SK-N-SH treated with all-trans-retinoic acid at 6 μM for 48 hours (cell line): ENCODE data around the gene PPP1R15B.

Experiments used
- ATAC-seq: fragments of 200-7000 bp; cut with Tn5 transposase; 3 replicates; pipeline ENCODE4 v1.9.1; 2020; ENCODE audit warnings: mild to moderate bottlenecking, moderate library complexity
- ARNTL ChIP-seq: fragments of 450-650 bp; formaldehyde crosslinking; IDR thresholded peaks from 2 replicates; pipeline ENCODE4 v1.5.0; 2020; ENCODE audit warnings: low read depth, mild to moderate bottlenecking, moderate library complexity, borderline replicate concordance
- CSDC2 ChIP-seq: fragments of 250-450 bp; sonication (Bioruptor Pico); IDR thresholded peaks from 2 replicates; pipeline ENCODE4 v1.5.0; 2020; ENCODE audit warnings: mild to moderate bottlenecking, moderate library complexity
- ESRRG ChIP-seq: fragments of 250-450 bp; sonication (Bioruptor Pico); IDR thresholded peaks from 2 replicates; pipeline ENCODE4 v1.6.1; 2021; ENCODE audit warnings: mild to moderate bottlenecking
- GLIS3 ChIP-seq: fragments of 250-450 bp; sonication (Bioruptor Pico); IDR thresholded peaks from 2 replicates; pipeline ENCODE4 v1.5.0; 2020; ENCODE audit warnings: mild to moderate bottlenecking, moderate library complexity
- ISL1 ChIP-seq: fragments of 250-450 bp; sonication (Bioruptor Pico); IDR thresholded peaks from 2 replicates; pipeline ENCODE4 v2.1.2; 2022; ENCODE audit warnings: mild to moderate bottlenecking, moderate library complexity
- OSR1 ChIP-seq: fragments of 250-450 bp; sonication (Bioruptor Pico); IDR thresholded peaks from 2 replicates; pipeline ENCODE4 v1.8.0; 2022; ENCODE audit warnings: moderate library complexity, mild to moderate bottlenecking, inconsistent platforms
- PPARA ChIP-seq: fragments of 250-450 bp; sonication (Bioruptor Pico); IDR thresholded peaks from 2 replicates; pipeline ENCODE4 v1.5.0; 2020; ENCODE audit warnings: mild to moderate bottlenecking, borderline replicate concordance
- RARB ChIP-seq: fragments of 250-450 bp; sonication (Bioruptor Pico); IDR thresholded peaks from 2 replicates; pipeline ENCODE4 v1.8.0; 2021; ENCODE audit warnings: mild to moderate bottlenecking, moderate library complexity
- TCF4 ChIP-seq: fragments of 250-450 bp; sonication (Bioruptor Pico); IDR thresholded peaks from 2 replicates; pipeline ENCODE4 v1.8.0; 2021; ENCODE audit warnings: mild to moderate bottlenecking, moderate library complexity, borderline replicate concordance
- TOX ChIP-seq: fragments of 250-450 bp; sonication (Bioruptor Pico); IDR thresholded peaks from 2 replicates; pipeline ENCODE4 v1.8.0; 2021; ENCODE audit warnings: mild to moderate bottlenecking, moderate library complexity, borderline replicate concordance
- ZC3H10 ChIP-seq: fragments of 250-450 bp; sonication (Bioruptor Pico); IDR thresholded peaks from 2 replicates; pipeline ENCODE4 v1.5.1; 2021; ENCODE audit warnings: mild to moderate bottlenecking, moderate library complexity
- ZFP3 ChIP-seq: fragments of 250-450 bp; sonication (Bioruptor Pico); IDR thresholded peaks from 2 replicates; pipeline ENCODE4 v1.5.0; 2020; ENCODE audit warnings: mild to moderate bottlenecking, moderate library complexity
- ZFP30 ChIP-seq: fragments of 450-650 bp; formaldehyde crosslinking; IDR thresholded peaks from 2 replicates; pipeline ENCODE4 v1.5.0; 2022; ENCODE audit warnings: mild to moderate bottlenecking, moderate library complexity
- ZNF565 ChIP-seq: fragments of 450-650 bp; formaldehyde crosslinking; conservative IDR thresholded peaks from 2 replicates; pipeline ENCODE4 v1.5.0; 2020; ENCODE audit warnings: low read depth, mild to moderate bottlenecking, moderate library complexity
- ZNF70 ChIP-seq: fragments of 450-650 bp; formaldehyde crosslinking; IDR thresholded peaks from 2 replicates; pipeline ENCODE4 v1.5.0; 2020; ENCODE audit warnings: mild to moderate bottlenecking, moderate library complexity
- ZNF8 ChIP-seq: fragments of 450-650 bp; formaldehyde crosslinking; IDR thresholded peaks from 2 replicates; pipeline ENCODE4 v1.5.0; 2020; ENCODE audit warnings: mild to moderate bottlenecking, moderate library complexity
- TF ChIP-seq, protein P1 (sequence below): fragments of 250-450 bp; sonication (Bioruptor Pico); IDR thresholded peaks from 2 replicates; pipeline ENCODE4 v1.8.0; 2021; ENCODE audit warnings: low read depth, mild to moderate bottlenecking, moderate library complexity, borderline replicate concordance
- TF ChIP-seq, protein P2 (sequence below): fragments of 250-450 bp; sonication (Bioruptor Pico); IDR thresholded peaks from 2 replicates; pipeline ENCODE4 v1.8.0; 2020; ENCODE audit warnings: mild to moderate bottlenecking, moderate library complexity, borderline replicate concordance
- TF ChIP-seq, protein P3 (sequence below): fragments of 250-450 bp; sonication (Bioruptor Pico); IDR thresholded peaks from 2 replicates; pipeline ENCODE4 v1.5.1; 2021; ENCODE audit warnings: mild to moderate bottlenecking, moderate library complexity
- TF ChIP-seq, protein P4 (sequence below): fragments of 250-450 bp; sonication (Bioruptor Pico); IDR thresholded peaks from 2 replicates; pipeline ENCODE4 v1.5.1; 2020; ENCODE audit warnings: low read depth, mild to moderate bottlenecking, moderate library complexity

Gene PPP1R15B

DNA sequence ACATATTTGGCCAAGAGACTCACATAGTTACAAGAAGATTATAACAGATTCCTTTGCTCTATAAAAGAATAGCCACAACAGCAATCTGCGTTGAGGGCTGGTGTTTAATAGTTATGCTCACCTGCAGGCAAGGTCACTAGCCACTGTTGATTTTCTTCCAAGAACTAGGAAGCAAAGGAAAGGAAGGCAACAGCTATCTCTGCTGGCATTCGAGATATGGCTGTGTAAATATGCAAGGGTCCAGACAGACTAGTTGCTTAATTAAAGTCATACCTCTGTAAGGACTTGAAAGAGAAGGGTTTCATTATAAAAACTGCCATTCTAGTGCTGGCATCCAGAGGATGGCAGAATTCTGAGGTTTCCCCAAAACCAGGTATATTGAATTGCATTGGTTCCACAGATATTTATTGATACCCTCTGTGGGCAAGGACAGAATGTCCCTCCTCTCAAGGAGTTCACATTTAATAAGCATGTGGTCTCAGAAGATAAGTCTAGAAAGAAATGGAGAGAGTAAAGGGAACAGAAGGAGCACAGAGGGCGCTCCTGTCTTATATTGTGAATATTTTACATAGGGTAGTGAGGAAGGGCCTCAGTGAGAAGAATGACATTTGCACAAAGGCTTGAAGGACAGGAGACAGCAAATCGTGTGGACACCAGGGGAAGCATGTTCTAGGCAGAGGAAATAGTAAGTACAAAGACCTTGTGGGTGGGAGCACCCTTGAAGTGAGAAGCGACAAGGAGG lies 28.3 kb downstream of the PPP1R15B start (continued):
- TF ChIP-seq ARNTL (CRISPR knock-in tag) (no peak), ISL1 (no peak), ESRRG (CRISPR knock-in tag) (no peak), ZNF565 (CRISPR knock-in tag) (no peak)
- TF ChIP-seq, protein P1, sequence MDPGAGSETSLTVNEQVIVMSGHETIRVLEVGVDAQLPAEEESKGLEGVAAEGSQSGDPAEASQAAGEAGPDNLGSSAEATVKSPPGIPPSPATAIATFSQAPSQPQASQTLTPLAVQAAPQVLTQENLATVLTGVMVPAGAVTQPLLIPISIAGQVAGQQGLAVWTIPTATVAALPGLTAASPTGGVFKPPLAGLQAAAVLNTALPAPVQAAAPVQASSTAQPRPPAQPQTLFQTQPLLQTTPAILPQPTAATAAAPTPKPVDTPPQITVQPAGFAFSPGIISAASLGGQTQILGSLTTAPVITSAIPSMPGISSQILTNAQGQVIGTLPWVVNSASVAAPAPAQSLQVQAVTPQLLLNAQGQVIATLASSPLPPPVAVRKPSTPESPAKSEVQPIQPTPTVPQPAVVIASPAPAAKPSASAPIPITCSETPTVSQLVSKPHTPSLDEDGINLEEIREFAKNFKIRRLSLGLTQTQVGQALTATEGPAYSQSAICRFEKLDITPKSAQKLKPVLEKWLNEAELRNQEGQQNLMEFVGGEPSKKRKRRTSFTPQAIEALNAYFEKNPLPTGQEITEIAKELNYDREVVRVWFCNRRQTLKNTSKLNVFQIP: no peak
- TF ChIP-seq, protein P2, sequence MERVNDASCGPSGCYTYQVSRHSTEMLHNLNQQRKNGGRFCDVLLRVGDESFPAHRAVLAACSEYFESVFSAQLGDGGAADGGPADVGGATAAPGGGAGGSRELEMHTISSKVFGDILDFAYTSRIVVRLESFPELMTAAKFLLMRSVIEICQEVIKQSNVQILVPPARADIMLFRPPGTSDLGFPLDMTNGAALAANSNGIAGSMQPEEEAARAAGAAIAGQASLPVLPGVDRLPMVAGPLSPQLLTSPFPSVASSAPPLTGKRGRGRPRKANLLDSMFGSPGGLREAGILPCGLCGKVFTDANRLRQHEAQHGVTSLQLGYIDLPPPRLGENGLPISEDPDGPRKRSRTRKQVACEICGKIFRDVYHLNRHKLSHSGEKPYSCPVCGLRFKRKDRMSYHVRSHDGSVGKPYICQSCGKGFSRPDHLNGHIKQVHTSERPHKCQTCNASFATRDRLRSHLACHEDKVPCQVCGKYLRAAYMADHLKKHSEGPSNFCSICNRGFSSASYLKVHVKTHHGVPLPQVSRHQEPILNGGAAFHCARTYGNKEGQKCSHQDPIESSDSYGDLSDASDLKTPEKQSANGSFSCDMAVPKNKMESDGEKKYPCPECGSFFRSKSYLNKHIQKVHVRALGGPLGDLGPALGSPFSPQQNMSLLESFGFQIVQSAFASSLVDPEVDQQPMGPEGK (CRISPR knock-in tag): no peak

DNA sequence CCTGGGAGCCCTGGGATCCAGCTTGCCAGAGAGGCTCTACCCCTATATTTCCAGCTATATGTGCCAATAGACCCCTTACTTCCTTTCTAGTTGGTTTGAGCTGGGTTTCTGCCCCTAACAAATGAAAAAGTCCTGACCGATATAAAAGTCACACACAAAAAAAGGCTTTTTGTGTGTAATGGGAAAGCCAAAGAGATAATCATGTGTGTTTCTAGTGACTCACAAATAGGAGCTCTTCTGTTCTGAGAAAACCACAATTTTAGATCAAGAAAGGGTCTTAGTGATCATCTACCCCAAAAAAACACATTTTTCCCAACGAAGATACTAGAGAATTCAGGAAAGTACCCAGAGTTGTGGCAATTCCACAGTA lies 28.9 kb downstream of the PPP1R15B start:
- no peak for TF ChIP-seq OSR1 (CRISPR knock-in tag)
- TF ChIP-seq ZC3H10 (CRISPR knock-in tag): no peak
- TF ChIP-seq, protein P3, sequence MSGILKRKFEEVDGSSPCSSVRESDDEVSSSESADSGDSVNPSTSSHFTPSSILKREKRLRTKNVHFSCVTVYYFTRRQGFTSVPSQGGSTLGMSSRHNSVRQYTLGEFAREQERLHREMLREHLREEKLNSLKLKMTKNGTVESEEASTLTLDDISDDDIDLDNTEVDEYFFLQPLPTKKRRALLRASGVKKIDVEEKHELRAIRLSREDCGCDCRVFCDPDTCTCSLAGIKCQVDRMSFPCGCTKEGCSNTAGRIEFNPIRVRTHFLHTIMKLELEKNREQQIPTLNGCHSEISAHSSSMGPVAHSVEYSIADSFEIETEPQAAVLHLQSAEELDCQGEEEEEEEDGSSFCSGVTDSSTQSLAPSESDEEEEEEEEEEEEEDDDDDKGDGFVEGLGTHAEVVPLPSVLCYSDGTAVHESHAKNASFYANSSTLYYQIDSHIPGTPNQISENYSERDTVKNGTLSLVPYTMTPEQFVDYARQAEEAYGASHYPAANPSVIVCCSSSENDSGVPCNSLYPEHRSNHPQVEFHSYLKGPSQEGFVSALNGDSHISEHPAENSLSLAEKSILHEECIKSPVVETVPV (CRISPR knock-in tag): no peak
- TF ChIP-seq ISL1: no peak
- no peak for TF ChIP-seq TOX (CRISPR knock-in tag)
- no peak for TF ChIP-seq PPARA
- TF ChIP-seq ZNF565 (CRISPR knock-in tag): no peak
- TF ChIP-seq ARNTL (CRISPR knock-in tag): no peak
- TF ChIP-seq CSDC2: no peak
- no peak for TF ChIP-seq ZFP3 (CRISPR knock-in tag)
- TF ChIP-seq ESRRG (CRISPR knock-in tag): no peak
- TF ChIP-seq, protein P4, sequence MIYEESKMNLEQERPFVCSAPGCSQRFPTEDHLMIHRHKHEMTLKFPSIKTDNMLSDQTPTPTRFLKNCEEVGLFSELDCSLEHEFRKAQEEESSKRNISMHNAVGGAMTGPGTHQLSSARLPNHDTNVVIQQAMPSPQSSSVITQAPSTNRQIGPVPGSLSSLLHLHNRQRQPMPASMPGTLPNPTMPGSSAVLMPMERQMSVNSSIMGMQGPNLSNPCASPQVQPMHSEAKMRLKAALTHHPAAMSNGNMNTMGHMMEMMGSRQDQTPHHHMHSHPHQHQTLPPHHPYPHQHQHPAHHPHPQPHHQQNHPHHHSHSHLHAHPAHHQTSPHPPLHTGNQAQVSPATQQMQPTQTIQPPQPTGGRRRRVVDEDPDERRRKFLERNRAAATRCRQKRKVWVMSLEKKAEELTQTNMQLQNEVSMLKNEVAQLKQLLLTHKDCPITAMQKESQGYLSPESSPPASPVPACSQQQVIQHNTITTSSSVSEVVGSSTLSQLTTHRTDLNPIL (CRISPR knock-in tag): no peak
- TF ChIP-seq ZNF70 (CRISPR knock-in tag): no peak
- TF ChIP-seq ZNF8 (CRISPR knock-in tag): no peak
- no peak for TF ChIP-seq GLIS3
- TF ChIP-seq, protein P1: no peak
- TF ChIP-seq ZFP30: no peak
- no peak for TF ChIP-seq TCF4 (CRISPR knock-in tag)
- ATAC-seq: no peak

DNA sequence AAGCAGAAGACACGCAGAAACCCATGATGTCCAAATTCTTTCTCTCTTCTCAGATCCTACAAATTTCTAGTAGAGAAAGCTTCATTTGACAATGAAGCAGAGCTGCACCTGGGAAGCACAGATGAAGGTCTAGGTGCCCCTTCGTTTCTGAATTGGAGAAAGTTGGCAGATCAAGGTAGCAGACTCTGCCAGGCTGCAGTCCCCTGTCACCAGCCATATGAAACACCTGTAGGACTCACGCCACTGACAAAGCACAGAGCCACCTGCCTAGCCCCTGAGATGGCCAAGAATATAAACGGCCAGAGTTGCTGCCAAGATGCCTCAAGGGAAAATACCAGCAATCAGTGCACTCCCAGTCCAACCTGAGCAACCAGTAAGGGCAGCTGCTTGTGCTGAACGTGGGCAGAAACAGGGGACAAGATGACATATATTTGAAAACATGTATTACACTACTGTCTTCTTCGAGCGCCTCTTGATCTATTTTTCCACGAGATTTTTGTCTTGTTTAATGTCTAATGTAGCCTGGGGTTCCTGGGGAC lies 31.3 kb downstream of the PPP1R15B start:
- ATAC-seq: no peak
- TF ChIP-seq RARB (CRISPR knock-in tag): no peak
- TF ChIP-seq ZFP3 (CRISPR knock-in tag): no peak
- no peak for TF ChIP-seq PPARA
- TF ChIP-seq, protein P1: no peak
- no peak for TF ChIP-seq ISL1
- TF ChIP-seq, protein P2 (CRISPR knock-in tag): no peak
